Peyer's patch (tissue), 4 donors: Measurements from ENCODE around the gene SRRM2. TPM values are rescaled to one million over a fixed set of nuclear protein-coding genes. Genes with fewer than 3 reads are reported as not detected.

Experiments used
- DNase-seq, 3 donors: peaks; one replicate each; pipeline ENCODE4 v3.0.0-alpha.2; 2017 to 2019
- H3K27ac ChIP-seq, 4 donors: fragments of 200-600 bp; sonication (generic); one replicate each; pipeline ENCODE4 v1.5.1; 2016 to 2019
- H3K27me3 ChIP-seq, 2 donors: fragments of 200-600 bp; sonication (generic); one replicate each; pipeline ENCODE4 v1.5.1; 2019
- H3K36me3 ChIP-seq, 3 donors: fragments of 200-600 bp; sonication (generic); one replicate each; pipeline ENCODE4 v1.5.1; 2016 to 2019
- H3K4me1 ChIP-seq, 4 donors: fragments of 200-600 bp; sonication (generic); one replicate each; pipeline ENCODE4 v1.5.1; 2016 to 2019
- H3K4me3 ChIP-seq, 4 donors: fragments of 200-600 bp; sonication (generic); 1 replicate in 3 of 4; 2 replicates in 1 of 4; pipeline ENCODE4 v1.5.1; 2016 to 2019; ENCODE audit warnings: mild to moderate bottlenecking in 1 of 4
- H3K9me3 ChIP-seq, 4 donors: fragments of 200-600 bp; sonication (generic); one replicate each; pipeline ENCODE4 v1.5.1; 2016 to 2019; ENCODE audit warnings: mild to moderate bottlenecking in 1 of 4
- CTCF ChIP-seq, 6 experiments: fragments of 450-650 bp in 4 of 6; fragments of 200-600 bp in 2 of 6; sonication (generic) in 1 of 6; IDR thresholded peaks; one replicate each; pipeline ENCODE4 v1.5.1; 2017 to 2019; ENCODE audit warnings: antibody characterized with exemption in 6 of 6, mild to moderate bottlenecking in 3 of 6, moderate library complexity in 1 of 6
- POLR2A ChIP-seq, 2 donors: fragments of 450-650 bp; IDR thresholded peaks; one replicate each; pipeline ENCODE4 v1.5.1; 2017; ENCODE audit warnings: antibody characterized with exemption in 2 of 2, mild to moderate bottlenecking in 2 of 2, moderate library complexity in 2 of 2
- total RNA-seq, 4 donors: library from RNA; depleted of rRNA; stranded (reverse); fragments of >200 nt; gene quantifications; one replicate each; pipeline ENCODE4 v1.1.0, GENCODE V29; 2016

The SRRM2 gene
- total RNA-seq, 4 donors from 2014 or later: 683 to 3,742 (median 1,673) TPM

- H3K4me3 ChIP-seq: peak overlapping the region in 3 of 4 donors; percentile 2 to 92 (median 3)
- peaks cover 0 to 46% (median 20%) of the 10 kb centered on the region in 4 donors for H3K4me1 ChIP-seq
- H3K27ac ChIP-seq: no peak overlapping the region
These were observed 2.7 kb downstream of the SRRM2 start for GRCh38 chr16:2755158-2755557.

DNA sequence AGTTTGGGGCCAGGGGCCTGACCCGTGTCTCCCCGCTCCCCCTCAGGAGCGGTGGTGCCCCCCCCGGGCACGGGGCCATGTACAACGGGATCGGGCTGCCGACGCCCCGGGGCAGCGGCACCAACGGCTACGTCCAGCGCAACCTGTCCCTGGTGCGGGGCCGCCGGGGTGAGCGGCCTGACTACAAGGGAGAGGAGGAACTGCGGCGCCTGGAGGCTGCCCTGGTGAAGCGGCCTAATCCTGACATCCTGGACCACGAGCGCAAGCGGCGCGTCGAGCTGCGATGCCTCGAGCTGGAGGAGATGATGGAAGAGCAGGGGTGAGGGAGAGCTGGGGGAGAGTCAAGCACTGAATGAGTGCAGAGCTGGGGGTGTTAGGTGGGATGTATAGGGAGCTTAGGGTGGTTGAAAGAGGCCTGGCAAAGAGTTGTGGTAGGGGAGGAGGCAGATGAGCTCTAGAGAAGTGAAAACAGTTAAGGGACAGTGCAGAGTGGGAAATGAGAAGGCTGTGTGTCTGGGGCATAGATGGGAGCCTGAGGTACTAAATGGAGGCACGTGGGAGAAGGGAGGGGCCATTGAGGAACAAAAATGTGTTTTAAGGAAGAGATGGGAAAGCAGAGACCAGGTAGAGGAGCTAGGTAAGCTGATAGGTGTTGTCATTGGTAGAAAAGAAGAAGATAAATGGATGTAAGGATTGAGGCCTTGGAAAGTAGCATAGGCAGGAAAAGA lies 4.0 kb downstream of the SRRM2 start:
- H3K27me3 ChIP-seq: no peaks in the 10 kb centered on the region

More at GRCh38 chr16:2755158-2755557, 2.7 kb downstream of the SRRM2 start:
- peaks cover 0 to 41% (median 2%) of the 10 kb centered on the region in 3 donors for H3K36me3 ChIP-seq
- TF ChIP-seq CTCF (IDR thresholded peaks at IDR 0.05) (no peak), POLR2A (IDR thresholded peaks at IDR 0.05) (no peak)
- no peak for DNase-seq
- no peaks in the 10 kb centered on the region for H3K27me3 ChIP-seq
- no peaks in the 10 kb centered on the region for H3K9me3 ChIP-seq

GRCh38 chr16:2757344-2757743 lies 4.9 kb downstream of the SRRM2 start:
- H3K36me3 ChIP-seq: peaks cover 0 to 63% (median 2%) of the 10 kb centered on the region in 3 donors
- TF ChIP-seq CTCF (IDR thresholded peaks at IDR 0.05) (no peak), POLR2A (IDR thresholded peaks at IDR 0.05) (no peak)
- no peak overlapping the region for H3K27ac ChIP-seq
- H3K9me3 ChIP-seq: no peaks in the 10 kb centered on the region
- peak in 1 of 3 donors; percentile 34 for DNase-seq
- H3K27me3 ChIP-seq: no peaks in the 10 kb centered on the region
- peaks cover 0 to 47% (median 20%) of the 10 kb centered on the region in 4 donors for H3K4me1 ChIP-seq
- no peak overlapping the region for H3K4me3 ChIP-seq

More for the DNA sequence above, 4.0 kb downstream of the SRRM2 start:
- DNase-seq: peak in 1 of 3 donors; percentile 49
- H3K27ac ChIP-seq: no peak overlapping the region
- TF ChIP-seq POLR2A (IDR thresholded peaks at IDR 0.05) (no peak), CTCF (IDR thresholded peaks at IDR 0.05) (no peak)
- peaks cover 0 to 53% (median 20%) of the 10 kb centered on the region in 4 donors for H3K4me1 ChIP-seq
- no peak overlapping the region for H3K4me3 ChIP-seq
- H3K36me3 ChIP-seq: peaks cover 0 to 54% (median 2%) of the 10 kb centered on the region in 3 donors
- no peaks in the 10 kb centered on the region for H3K9me3 ChIP-seq

DNA sequence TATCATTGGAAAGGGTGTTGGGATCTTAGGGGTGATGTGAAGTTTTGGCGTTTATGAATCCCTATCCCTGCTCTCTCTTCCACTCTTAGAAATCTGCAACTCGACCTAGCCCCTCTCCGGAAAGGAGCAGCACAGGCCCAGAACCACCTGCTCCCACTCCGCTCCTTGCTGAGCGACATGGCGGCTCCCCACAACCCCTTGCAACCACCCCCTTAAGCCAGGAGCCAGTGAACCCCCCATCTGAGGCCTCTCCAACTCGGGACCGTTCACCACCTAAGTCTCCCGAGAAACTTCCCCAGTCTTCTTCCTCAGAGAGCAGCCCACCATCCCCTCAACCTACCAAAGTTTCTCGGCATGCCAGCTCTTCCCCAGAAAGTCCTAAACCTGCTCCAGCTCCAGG lies 9.0 kb downstream of the SRRM2 start:
- TF ChIP-seq POLR2A (IDR thresholded peaks at IDR 0.05): no peak
- TF ChIP-seq CTCF (IDR thresholded peaks at IDR 0.05): no peak
- Histone ChIP-seq H3K27me3 (no peaks in the 10 kb centered on the region), H3K4me1 (peaks cover 0 to 22% (median under 1%) of the 10 kb centered on the region in 4 donors), H3K27ac (no peak overlapping the region), H3K4me3 (no peak overlapping the region), H3K36me3 (peaks cover 0 to 100% (median 2%) of the 10 kb centered on the region in 3 donors), H3K9me3 (no peaks in the 10 kb centered on the region)
- peak in 1 of 3 donors; percentile 21 for DNase-seq

- peak in 1 of 3 donors; percentile 44 for DNase-seq
- Histone ChIP-seq H3K4me3 (no peak overlapping the region), H3K27ac (no peak overlapping the region), H3K9me3 (no peaks in the 10 kb centered on the region), H3K27me3 (no peaks in the 10 kb centered on the region), H3K36me3 (peaks cover 0 to 100% (median 2%) of the 10 kb centered on the region in 3 donors), H3K4me1 (peaks cover 0 to 17% (median 0%) of the 10 kb centered on the region in 4 donors)
- TF ChIP-seq POLR2A (IDR thresholded peaks at IDR 0.05) (no peak), CTCF (IDR thresholded peaks at IDR 0.05) (no peak)
These were observed 9.6 kb downstream of the SRRM2 start for GRCh38 chr16:2761886-2762583.
